Large intestine (tissue), 3 donors: ENCODE results near the gene EML4. TPM values are rescaled to one million over a fixed set of nuclear protein-coding genes. Genes with fewer than 3 reads are reported as not detected.

Experiments
- DNase-seq, 2 donors: peaks; one replicate each; pipeline versions ENCODE4 v3.0.0 to v3.0.0-alpha.2; 2013
- H3K27ac ChIP-seq: one replicate; pipeline ENCODE4 v1.5.1; 2013; ENCODE audit warnings: low read length
- H3K27me3 ChIP-seq: 2 replicates; pipeline ENCODE4 v1.6.1; 2013; ENCODE audit warnings: low read length; ENCODE audit not compliant: control insufficient read depth, insufficient read depth
- H3K36me3 ChIP-seq: 2 replicates; pipeline ENCODE4 v1.6.1; 2013; ENCODE audit warnings: low read length; ENCODE audit not compliant: control insufficient read depth, insufficient read depth
- H3K4me1 ChIP-seq: one replicate; pipeline ENCODE4 v1.6.1; 2013; ENCODE audit warnings: low read length; ENCODE audit not compliant: control insufficient read depth, insufficient read depth
- H3K4me3 ChIP-seq: one replicate; pipeline ENCODE4 v1.5.1; 2013; ENCODE audit warnings: low read length
- H3K9me3 ChIP-seq: one replicate; pipeline ENCODE4 v1.6.1; 2013; ENCODE audit warnings: mild to moderate bottlenecking, low read depth, low read length, moderate library complexity; ENCODE audit not compliant: control insufficient read depth
- WGBS: methylation state at CpG from one replicate; pipeline ENCODE4 v1.1.5; 2013; ENCODE audit warnings: low lambda C conversion rate; ENCODE audit not compliant: insufficient coverage; 5-methylcytosine and 5-hydroxymethylcytosine counted together
- polyA plus RNA-seq: library from polyadenylated mRNA; unstranded; fragments of 120-200 nt; gene quantifications from one replicate; pipeline ENCODE4 v1.2.1, GENCODE V29; 2013

EML4 gene
- polyA plus RNA-seq, 1 donor = 129 TPM

DNA sequence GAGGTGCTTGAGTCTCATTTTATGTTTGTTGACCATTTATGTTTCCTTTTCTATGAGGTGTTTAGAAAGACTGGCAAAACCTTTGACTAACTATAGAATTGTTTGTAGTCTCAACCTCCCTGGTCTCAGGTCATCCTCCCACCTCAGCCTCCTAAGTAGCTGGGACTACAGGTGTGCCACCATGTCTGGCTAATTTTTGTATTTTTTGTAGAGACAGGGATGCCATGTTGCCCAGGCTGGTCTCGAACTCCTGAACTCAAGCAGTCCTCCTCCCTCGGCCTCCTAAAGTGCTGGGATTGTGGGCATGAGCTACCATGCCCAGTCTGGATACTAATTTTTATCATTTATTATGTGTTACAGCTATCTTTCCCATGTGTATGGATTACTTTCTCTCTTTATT, 67.8 kb downstream of the EML4 start:
- H3K27me3 ChIP-seq = no peaks in the 10 kb centered on the region
- no peak overlapping the region for H3K27ac ChIP-seq
- no peaks in the 10 kb centered on the region for H3K9me3 ChIP-seq
- H3K4me3 ChIP-seq = no peak overlapping the region
- WGBS = 100% methylated on average over 1 of the region's 2 CpGs
- H3K4me1 ChIP-seq = peaks cover 23% of the 10 kb centered on the region
- H3K36me3 ChIP-seq = no peaks in the 10 kb centered on the region
- no peak for DNase-seq

DNA sequence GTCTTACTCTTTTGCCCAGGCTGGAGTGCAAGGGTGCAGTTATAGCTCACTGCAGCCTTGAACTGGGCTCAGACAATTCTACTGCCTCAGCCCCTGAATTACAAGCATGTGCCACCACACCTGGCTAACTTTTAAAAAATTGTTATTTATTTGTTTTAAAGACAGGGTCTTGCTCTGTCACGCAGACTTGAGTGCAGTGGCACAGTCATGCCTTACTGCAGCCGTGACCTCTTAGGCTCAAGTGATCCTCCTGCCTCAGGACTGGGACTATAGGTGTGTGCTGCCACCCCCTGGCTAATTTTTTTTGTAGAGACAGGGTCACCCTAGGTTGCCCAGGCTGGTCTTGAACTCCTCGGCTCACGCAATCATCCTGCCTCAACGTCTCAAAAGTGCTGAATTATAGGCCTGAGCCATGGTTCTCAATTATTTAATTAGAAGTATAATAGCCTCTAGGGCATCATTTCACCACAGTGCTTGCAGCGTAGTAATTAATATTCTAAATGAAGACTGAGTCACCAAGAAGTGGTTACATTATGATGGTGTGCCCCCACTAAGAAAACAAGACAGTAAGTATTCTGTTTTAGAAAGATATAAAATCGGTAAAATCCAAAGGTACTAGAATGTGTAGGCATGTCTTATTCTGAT, 69.6 kb downstream of the EML4 start:
- Histone ChIP-seq H3K27ac (no peak overlapping the region), H3K27me3 (no peaks in the 10 kb centered on the region), H3K4me3 (no peak overlapping the region), H3K9me3 (no peaks in the 10 kb centered on the region), H3K4me1 (peaks cover 35% of the 10 kb centered on the region), H3K36me3 (no peaks in the 10 kb centered on the region)
- no CpG with 5 or more reads among the region's 7 CpGs for WGBS
- DNase-seq = peak in 1 of 2 donors; percentile 27

DNA sequence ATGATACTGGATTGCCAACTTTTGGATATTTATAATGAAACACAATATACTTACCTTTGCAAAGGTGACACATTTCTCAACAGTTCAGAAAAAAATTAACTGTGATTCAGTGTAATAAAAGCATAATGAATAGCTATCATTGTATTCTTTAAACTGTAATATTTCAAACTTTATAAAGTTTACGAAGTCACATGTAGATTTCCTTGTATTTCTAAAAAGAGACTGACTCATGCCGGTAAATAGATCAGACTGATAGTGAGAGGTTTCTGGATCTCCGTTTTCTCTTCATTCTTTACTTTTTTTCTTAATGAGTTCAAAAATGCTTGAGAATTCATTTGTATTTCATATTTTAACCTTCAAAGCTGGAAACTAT, 70.1 kb downstream of the EML4 start:
- no peaks in the 10 kb centered on the region for H3K9me3 ChIP-seq
- H3K27ac ChIP-seq = no peak overlapping the region
- H3K27me3 ChIP-seq = no peaks in the 10 kb centered on the region
- H3K36me3 ChIP-seq = no peaks in the 10 kb centered on the region
- no peak for DNase-seq
- H3K4me3 ChIP-seq = no peak overlapping the region
- 71% methylated on average over 3 of the region's 3 CpGs for WGBS
- H3K4me1 ChIP-seq = peaks cover 32% of the 10 kb centered on the region

DNA sequence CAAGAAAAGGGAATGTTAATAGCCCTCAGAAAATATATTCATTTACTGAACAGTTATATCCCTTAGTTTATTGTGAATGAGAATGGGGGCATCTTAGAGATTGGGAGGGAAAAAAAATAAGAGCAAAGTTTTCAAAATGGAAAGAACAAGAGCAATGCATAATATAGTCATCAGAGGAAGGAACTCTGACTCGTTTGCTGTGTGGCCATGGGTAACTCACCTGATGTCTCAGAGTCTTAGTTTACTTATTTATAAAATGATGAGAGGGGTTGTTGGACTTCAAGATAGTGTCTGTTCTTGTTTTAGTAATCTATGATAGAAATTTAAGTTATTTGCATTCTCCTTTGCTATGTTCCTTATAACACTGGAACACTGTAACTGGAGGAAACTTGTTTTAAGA, 70.7 kb downstream of the EML4 start:
- H3K9me3 ChIP-seq = no peaks in the 10 kb centered on the region
- H3K36me3 ChIP-seq = no peaks in the 10 kb centered on the region
- peaks cover 33% of the 10 kb centered on the region for H3K4me1 ChIP-seq
- H3K27me3 ChIP-seq = no peaks in the 10 kb centered on the region
- no peak overlapping the region for H3K27ac ChIP-seq
- H3K4me3 ChIP-seq = no peak overlapping the region
- 80% methylated on average over 1 of the region's 1 CpG for WGBS
- DNase-seq = no peak

DNA sequence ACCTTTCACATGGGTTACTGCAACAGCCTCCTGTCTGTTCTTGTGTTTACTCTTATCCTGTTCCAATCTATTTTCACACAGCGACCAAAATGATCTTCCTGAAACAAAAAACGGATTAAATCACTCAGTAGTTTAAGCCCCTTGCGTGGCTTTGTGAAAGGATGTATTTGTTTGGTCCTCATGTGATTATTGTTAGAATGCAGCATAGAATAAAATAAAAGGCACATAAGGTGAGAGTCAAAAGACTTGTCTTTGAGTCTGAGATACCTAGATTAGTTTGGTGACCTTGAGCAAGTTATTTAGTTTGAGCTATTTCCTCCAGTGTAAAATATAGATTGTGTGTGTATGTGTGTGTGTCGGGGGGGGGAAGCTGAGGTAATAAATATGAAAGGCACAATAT, 72.4 kb downstream of the EML4 start:
- Histone ChIP-seq H3K27me3 (no peaks in the 10 kb centered on the region), H3K27ac (peak overlapping the region; percentile 81), H3K36me3 (peaks cover 8% of the 10 kb centered on the region), H3K4me1 (peaks cover 35% of the 10 kb centered on the region), H3K4me3 (no peak overlapping the region), H3K9me3 (no peaks in the 10 kb centered on the region)
- no CpG with 5 or more reads among the region's 4 CpGs for WGBS
- DNase-seq = peak in 1 of 2 donors; percentile 24

GRCh38 chr2:42243297-42243696, 74.1 kb downstream of the EML4 start:
- no peaks in the 10 kb centered on the region for H3K9me3 ChIP-seq
- peak; percentile 32 to 64 for DNase-seq
- H3K36me3 ChIP-seq = peaks cover 17% of the 10 kb centered on the region
- H3K4me3 ChIP-seq = no peak overlapping the region
- peak overlapping the region; percentile 81 for H3K27ac ChIP-seq
- peaks cover 35% of the 10 kb centered on the region for H3K4me1 ChIP-seq
- no CpG with 5 or more reads among the region's 3 CpGs for WGBS
- no peaks in the 10 kb centered on the region for H3K27me3 ChIP-seq

GRCh38 chr2:42244520-42244919, 75.4 kb downstream of the EML4 start:
- Histone ChIP-seq H3K27ac (peak overlapping the region; percentile 8), H3K4me1 (peaks cover 33% of the 10 kb centered on the region), H3K9me3 (no peaks in the 10 kb centered on the region), H3K36me3 (peaks cover 17% of the 10 kb centered on the region), H3K27me3 (no peaks in the 10 kb centered on the region), H3K4me3 (no peak overlapping the region)
- WGBS = 80% methylated on average over 1 of the region's 2 CpGs
- DNase-seq = no peak

- Histone ChIP-seq H3K4me3 (no peak overlapping the region), H3K27me3 (no peaks in the 10 kb centered on the region), H3K9me3 (no peaks in the 10 kb centered on the region), H3K4me1 (peaks cover 35% of the 10 kb centered on the region), H3K36me3 (peaks cover 17% of the 10 kb centered on the region), H3K27ac (peak overlapping the region; percentile 55)
- no CpG with 5 or more reads among the region's 4 CpGs for WGBS
- peak; percentile 26 to 29 for DNase-seq
These were observed 76.2 kb downstream of the EML4 start for GRCh38 chr2:42245396-42245795.

DNA sequence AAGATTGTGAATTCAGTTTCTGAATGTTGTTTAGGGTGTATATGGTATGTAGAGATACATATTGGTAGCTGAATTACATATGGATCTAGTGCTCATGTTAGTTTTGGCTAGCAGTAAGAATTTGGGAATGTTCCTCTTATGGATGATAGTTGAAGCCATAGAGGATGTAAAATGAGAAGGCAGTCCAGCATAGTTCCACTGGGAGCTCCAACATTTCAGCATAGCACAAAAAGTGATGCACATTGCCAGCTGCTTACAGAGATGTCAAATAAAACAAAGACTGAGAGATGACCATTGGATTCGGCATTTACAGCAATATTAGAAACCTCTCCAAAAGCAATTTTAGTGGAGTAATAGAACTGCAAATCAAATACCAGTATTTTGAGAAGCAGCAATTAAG, 77.4 kb downstream of the EML4 start:
- peaks cover 27% of the 10 kb centered on the region for H3K4me1 ChIP-seq
- WGBS = no CpG with 5 or more reads among the region's 1 CpG

GRCh38 chr2:42248846-42249245, 79.7 kb downstream of the EML4 start:
- Histone ChIP-seq H3K9me3 (no peaks in the 10 kb centered on the region), H3K27me3 (no peaks in the 10 kb centered on the region), H3K27ac (no peak overlapping the region), H3K36me3 (peaks cover 23% of the 10 kb centered on the region), H3K4me1 (peaks cover 12% of the 10 kb centered on the region), H3K4me3 (no peak overlapping the region)
- 50% methylated on average over 1 of the region's 1 CpG for WGBS
- no peak for DNase-seq

More for the DNA sequence above, 77.4 kb downstream of the EML4 start:
- Histone ChIP-seq H3K36me3 (peaks cover 21% of the 10 kb centered on the region), H3K27ac (no peak overlapping the region), H3K9me3 (no peaks in the 10 kb centered on the region), H3K27me3 (no peaks in the 10 kb centered on the region), H3K4me3 (no peak overlapping the region)
- no peak for DNase-seq

DNA sequence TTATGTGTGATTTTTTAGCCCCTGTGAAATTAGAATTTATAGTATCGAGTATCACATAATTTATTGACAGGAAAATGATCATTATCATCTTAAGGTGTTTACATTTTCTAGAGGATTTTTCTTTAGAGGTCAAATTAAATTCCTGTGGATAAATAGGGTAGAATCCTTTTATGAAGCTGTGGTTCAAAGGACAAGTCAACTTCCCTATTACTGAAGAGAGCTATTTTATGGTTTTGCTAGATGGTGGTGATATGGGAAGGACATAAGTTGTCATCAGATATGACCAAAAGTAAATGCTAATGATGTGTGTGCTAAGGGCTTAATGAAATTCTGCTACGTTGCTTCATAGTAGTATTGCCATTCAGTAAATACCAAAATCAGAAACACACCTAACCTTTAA, 80.1 kb downstream of the EML4 start:
- peaks cover 10% of the 10 kb centered on the region for H3K4me1 ChIP-seq
- no peak overlapping the region for H3K27ac ChIP-seq
- no peaks in the 10 kb centered on the region for H3K9me3 ChIP-seq
- WGBS = no CpG with 5 or more reads among the region's 2 CpGs
- no peak overlapping the region for H3K4me3 ChIP-seq
- peaks cover 23% of the 10 kb centered on the region for H3K36me3 ChIP-seq
- no peaks in the 10 kb centered on the region for H3K27me3 ChIP-seq
- DNase-seq = no peak
